ENCODE measurements around the gene HECW1.
"Not testable (repeated sequence)": the region's sequence is repeated elsewhere in the genome, so short reads cannot be mapped to it uniquely, and the experiment has no call there.

HECW1 gene

GRCh38 chr7:43586251-43586900 lies 473.9 kb downstream of the HECW1 start:
- no peak for DNase-seq

- DNase-seq = no peak
These were observed 476.2 kb downstream of the HECW1 start for GRCh38 chr7:43588477-43589132.

GRCh38 chr7:43589133-43589478 lies 476.7 kb downstream of the HECW1 start:
- DNase-seq = no peak

GRCh38 chr7:43589728-43590127 lies 477.3 kb downstream of the HECW1 start:
- DNase-seq = no peak

GRCh38 chr7:43590862-43591557 lies 478.6 kb downstream of the HECW1 start:
- peak; percentile 57 for DNase-seq

- DNase-seq = no peak
These were observed 479.2 kb downstream of the HECW1 start for GRCh38 chr7:43591558-43592180.

- no peak for DNase-seq
These were observed 479.9 kb downstream of the HECW1 start for GRCh38 chr7:43592326-43592725.

- no peak for DNase-seq
These were observed 480.6 kb downstream of the HECW1 start for GRCh38 chr7:43593010-43593409.

GRCh38 chr7:43594020-43594419 lies 481.6 kb downstream of the HECW1 start:
- no peak for DNase-seq

GRCh38 chr7:43596426-43596825 lies 484.0 kb downstream of the HECW1 start:
- not testable (repeated sequence) for DNase-seq

GRCh38 chr7:43600056-43600455 lies 487.6 kb downstream of the HECW1 start:
- DNase-seq = no peak

GRCh38 chr7:43602256-43602655 lies 489.8 kb downstream of the HECW1 start:
- DNase-seq = no peak

- no peak for DNase-seq
These were observed 491.8 kb downstream of the HECW1 start for GRCh38 chr7:43604251-43604650.

- no peak for DNase-seq
These were observed 496.6 kb downstream of the HECW1 start for GRCh38 chr7:43609097-43609496.

GRCh38 chr7:43612128-43612527 lies 499.7 kb downstream of the HECW1 start:
- no peak for DNase-seq

GRCh38 chr7:43612599-43613589 lies 500.4 kb downstream of the HECW1 start:
- peak; percentile 38 for DNase-seq
